Parathyroid adenoma (tissue), 2 donors: ENCODE results near the gene ALDH1A1.

Source experiments
- H2AFZ ChIP-seq: fragments of 300-600 bp; sonication (generic); one replicate; pipeline ENCODE4 v1.7.0; 2017; ENCODE audit warnings: antibody characterized with exemption, mild to moderate bottlenecking
- H3K27ac ChIP-seq: fragments of 300-600 bp; sonication (generic); one replicate; pipeline ENCODE4 v1.7.0; 2017
- H3K27me3 ChIP-seq: fragments of 300-600 bp; sonication (generic); one replicate; pipeline ENCODE4 v1.7.0; 2017; ENCODE audit warnings: low read length; ENCODE audit not compliant: control insufficient read depth, insufficient read depth
- H3K36me3 ChIP-seq: fragments of 300-600 bp; sonication (generic); one replicate; pipeline ENCODE4 v1.7.0; 2017; ENCODE audit warnings: low read length; ENCODE audit not compliant: control insufficient read depth, insufficient read depth
- H3K4me1 ChIP-seq: fragments of 300-600 bp; sonication (generic); one replicate; pipeline ENCODE4 v1.7.0; 2017; ENCODE audit warnings: control low read depth
- H3K4me2 ChIP-seq: fragments of 300-600 bp; sonication (generic); one replicate; pipeline ENCODE4 v1.7.0; 2017; ENCODE audit warnings: low read length
- H3K4me3 ChIP-seq: fragments of 300-600 bp; sonication (generic); one replicate; pipeline ENCODE4 v1.7.0; 2017; ENCODE audit warnings: low read depth, low read length
- H3K79me2 ChIP-seq: fragments of 300-600 bp; sonication (generic); one replicate; pipeline ENCODE4 v1.7.0; 2017; ENCODE audit warnings: control low read depth
- H3K9ac ChIP-seq: fragments of 300-600 bp; sonication (generic); one replicate; pipeline ENCODE4 v1.7.0; 2017; ENCODE audit warnings: mild to moderate bottlenecking
- H3K9me3 ChIP-seq: fragments of 300-600 bp; sonication (generic); one replicate; pipeline ENCODE4 v1.7.0; 2017; ENCODE audit warnings: low read length; ENCODE audit not compliant: control insufficient read depth
- TF ChIP-seq, protein P1 (sequence below): fragments of 300-600 bp; sonication (generic); IDR thresholded peaks from one replicate; pipeline ENCODE4 v1.7.0; 2017; ENCODE audit warnings: antibody characterized with exemption, mild to moderate bottlenecking
- donor health status: primary hyperparathyroidism.

The ALDH1A1 gene

DNA sequence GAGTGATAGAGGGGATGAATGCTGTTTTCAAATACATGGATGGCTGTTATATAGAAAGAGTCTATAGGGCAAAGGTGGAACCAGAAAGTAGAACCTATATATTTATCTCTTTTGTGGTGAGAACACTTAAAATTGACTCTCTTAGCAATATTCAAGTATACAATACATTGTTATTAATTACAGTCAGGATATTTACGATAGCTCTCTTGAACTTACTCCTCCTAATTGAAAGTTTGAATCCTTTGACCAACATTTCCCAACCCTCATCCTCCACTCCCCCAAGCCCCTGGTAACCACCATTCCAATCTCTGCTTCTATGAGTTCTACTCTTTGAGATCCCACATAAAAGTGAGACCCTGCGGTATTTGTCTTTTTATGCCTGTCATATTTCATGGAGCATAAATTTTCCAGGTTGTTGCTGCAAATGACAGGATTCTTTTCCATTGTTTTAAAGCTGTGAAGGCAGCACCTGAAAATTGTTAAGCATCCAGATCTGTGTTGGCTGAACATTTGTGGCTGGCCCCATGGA, 41.5 kb downstream of the ALDH1A1 start:
- Histone ChIP-seq H3K36me3 (no peaks in the 10 kb centered on the region), H3K79me2 (no peaks in the 10 kb centered on the region), H3K4me3 (no peak overlapping the region), H2AFZ (no peak overlapping the region), H3K9ac (no peak overlapping the region), H3K27me3 (no peaks in the 10 kb centered on the region), H3K27ac (no peak overlapping the region), H3K9me3 (no peaks in the 10 kb centered on the region), H3K4me2 (no peak overlapping the region), H3K4me1 (no peaks in the 10 kb centered on the region)
- TF ChIP-seq, protein P1, sequence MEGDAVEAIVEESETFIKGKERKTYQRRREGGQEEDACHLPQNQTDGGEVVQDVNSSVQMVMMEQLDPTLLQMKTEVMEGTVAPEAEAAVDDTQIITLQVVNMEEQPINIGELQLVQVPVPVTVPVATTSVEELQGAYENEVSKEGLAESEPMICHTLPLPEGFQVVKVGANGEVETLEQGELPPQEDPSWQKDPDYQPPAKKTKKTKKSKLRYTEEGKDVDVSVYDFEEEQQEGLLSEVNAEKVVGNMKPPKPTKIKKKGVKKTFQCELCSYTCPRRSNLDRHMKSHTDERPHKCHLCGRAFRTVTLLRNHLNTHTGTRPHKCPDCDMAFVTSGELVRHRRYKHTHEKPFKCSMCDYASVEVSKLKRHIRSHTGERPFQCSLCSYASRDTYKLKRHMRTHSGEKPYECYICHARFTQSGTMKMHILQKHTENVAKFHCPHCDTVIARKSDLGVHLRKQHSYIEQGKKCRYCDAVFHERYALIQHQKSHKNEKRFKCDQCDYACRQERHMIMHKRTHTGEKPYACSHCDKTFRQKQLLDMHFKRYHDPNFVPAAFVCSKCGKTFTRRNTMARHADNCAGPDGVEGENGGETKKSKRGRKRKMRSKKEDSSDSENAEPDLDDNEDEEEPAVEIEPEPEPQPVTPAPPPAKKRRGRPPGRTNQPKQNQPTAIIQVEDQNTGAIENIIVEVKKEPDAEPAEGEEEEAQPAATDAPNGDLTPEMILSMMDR, result no peak

DNA sequence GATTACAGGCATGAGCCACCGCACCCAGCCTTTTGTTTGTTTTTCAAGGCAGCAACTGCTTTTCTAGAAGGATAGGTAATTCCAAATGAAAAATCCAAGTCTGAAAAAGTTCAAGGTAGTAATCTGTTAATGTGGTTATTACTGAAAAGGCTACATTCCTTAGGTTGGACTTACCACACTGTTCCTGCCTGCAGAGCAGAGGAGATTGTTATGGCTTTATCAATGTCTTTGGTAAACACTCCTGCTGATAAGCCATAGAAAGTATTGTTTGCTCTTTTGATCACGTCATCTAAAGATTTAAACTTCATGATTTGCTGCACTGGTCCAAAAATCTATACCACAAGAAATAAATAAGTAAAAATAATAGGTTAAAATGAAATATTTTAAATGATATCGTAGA, 43.4 kb downstream of the ALDH1A1 start:
- H3K79me2 ChIP-seq, result no peaks in the 10 kb centered on the region
- no peak overlapping the region for H3K9ac ChIP-seq
- H3K36me3 ChIP-seq, result no peaks in the 10 kb centered on the region

DNA sequence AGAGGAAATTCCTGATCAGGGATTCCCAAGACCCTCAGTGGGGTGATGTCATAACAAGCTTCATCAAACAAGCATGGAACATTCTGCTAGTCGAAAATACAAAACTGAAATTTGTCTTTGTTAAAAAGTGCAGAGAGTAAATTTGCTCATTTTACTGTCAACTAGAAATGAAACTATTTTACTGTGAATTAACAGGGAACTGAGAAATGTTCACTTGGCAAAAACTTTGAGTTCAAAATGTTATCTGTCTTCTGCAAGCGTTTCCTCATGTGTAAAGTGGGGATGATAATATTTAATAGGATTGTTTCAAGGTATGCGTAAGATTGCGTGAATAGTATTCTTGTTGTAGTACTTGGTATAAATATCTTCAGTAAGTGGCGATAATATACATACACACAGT, 45.4 kb downstream of the ALDH1A1 start:
- Histone ChIP-seq H3K27ac (no peak overlapping the region), H3K4me2 (no peak overlapping the region), H3K27me3 (no peaks in the 10 kb centered on the region), H3K4me3 (no peak overlapping the region), H3K9ac (no peak overlapping the region), H3K36me3 (no peaks in the 10 kb centered on the region), H3K79me2 (no peaks in the 10 kb centered on the region), H3K9me3 (no peaks in the 10 kb centered on the region), H3K4me1 (no peaks in the 10 kb centered on the region), H2AFZ (no peak overlapping the region)
- TF ChIP-seq, protein P1, result no peak

More for the DNA sequence above, 43.4 kb downstream of the ALDH1A1 start:
- H3K27ac ChIP-seq, result no peak overlapping the region
- no peaks in the 10 kb centered on the region for H3K27me3 ChIP-seq
- no peaks in the 10 kb centered on the region for H3K9me3 ChIP-seq
- no peak overlapping the region for H3K4me2 ChIP-seq
- no peak overlapping the region for H2AFZ ChIP-seq
- H3K4me1 ChIP-seq, result no peaks in the 10 kb centered on the region
- TF ChIP-seq, protein P1, result no peak
- no peak overlapping the region for H3K4me3 ChIP-seq

DNA sequence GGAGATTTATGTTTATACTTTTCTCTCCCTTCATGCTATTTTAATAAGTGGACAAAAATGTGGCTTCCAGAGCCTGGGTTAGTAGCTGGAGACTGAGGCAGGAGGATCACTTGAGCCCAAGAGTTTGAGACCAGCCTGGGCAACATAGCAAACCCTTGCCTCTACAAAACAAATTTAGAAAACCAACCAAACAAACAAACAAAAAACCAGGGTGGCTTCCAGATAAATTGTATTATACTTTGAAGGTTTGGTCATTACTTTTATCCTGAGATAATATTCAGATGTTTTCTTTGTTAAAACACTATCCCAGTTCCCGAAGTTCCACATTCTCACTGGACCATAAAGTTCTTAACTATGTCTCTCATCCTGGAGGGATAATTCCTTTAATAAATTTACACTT, 46.0 kb downstream of the ALDH1A1 start:
- TF ChIP-seq, protein P1, result no peak
- H3K36me3 ChIP-seq, result no peaks in the 10 kb centered on the region
- no peak overlapping the region for H3K4me3 ChIP-seq
- no peaks in the 10 kb centered on the region for H3K27me3 ChIP-seq
- H3K9ac ChIP-seq, result no peak overlapping the region
- no peak overlapping the region for H2AFZ ChIP-seq
- H3K4me2 ChIP-seq, result no peak overlapping the region
- no peaks in the 10 kb centered on the region for H3K9me3 ChIP-seq
- H3K79me2 ChIP-seq, result no peaks in the 10 kb centered on the region
- H3K4me1 ChIP-seq, result no peaks in the 10 kb centered on the region
- H3K27ac ChIP-seq, result no peak overlapping the region
